ENCODE measurements around the gene PTX4.

PTX4 gene, protein sequence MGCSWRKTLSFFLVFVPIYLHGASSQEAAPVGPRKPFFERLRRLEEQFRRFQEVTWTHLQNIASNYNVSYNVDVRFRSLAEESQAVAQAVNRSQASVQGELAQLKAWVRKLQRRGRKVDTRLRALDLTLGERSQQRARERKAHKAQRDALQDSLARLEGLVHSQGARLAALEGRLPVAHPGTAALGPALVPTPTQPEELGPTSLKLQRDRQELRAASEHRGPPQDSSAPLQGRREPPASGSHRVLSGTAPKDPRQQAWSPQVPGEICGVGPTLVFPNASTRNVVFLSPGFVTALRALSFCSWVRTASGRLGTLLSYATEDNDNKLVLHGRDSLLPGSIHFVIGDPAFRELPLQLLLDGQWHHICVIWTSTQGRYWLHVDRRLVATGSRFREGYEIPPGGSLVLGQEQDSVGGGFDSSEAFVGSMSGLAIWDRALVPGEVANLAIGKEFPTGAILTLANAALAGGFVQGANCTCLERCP

DNA sequence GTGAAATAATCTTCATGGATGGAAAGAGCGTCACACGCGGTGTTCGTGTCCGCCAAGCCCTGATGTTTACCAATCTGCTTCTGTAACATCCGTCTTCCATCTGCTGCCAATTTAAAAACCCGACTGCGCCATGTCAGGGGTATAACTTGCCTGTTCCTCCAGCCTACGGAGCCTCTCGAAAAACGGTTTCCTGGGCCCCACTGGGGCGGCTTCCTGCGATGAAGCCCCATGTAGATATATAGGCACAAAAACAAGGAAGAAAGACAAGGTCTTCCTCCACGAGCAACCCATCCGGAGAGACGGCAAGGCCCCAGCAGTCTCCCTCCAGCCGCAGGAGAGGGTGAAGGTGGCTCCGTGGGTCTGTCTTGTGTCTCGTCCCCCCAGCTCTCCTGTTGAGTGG lies at the start of gene PTX4:
TSS of gene PTX4 (minus strand) at position 326 of the 400 bp plus-strand sequence. CDS start at position 291, 35 bp downstream.
- no peak for DNase-seq (ENCODE audit: low read depth, low spot score)
- no peak within 1 kb of the TSS for H3K4me3 ChIP-seq (ENCODE audit: low read depth, low read length)
- in situ Hi-C loops (cut with HindIII; ENCODE audit: low sequenced_read_pairs), result no loop called here
- TF ChIP-seq, protein P1, sequence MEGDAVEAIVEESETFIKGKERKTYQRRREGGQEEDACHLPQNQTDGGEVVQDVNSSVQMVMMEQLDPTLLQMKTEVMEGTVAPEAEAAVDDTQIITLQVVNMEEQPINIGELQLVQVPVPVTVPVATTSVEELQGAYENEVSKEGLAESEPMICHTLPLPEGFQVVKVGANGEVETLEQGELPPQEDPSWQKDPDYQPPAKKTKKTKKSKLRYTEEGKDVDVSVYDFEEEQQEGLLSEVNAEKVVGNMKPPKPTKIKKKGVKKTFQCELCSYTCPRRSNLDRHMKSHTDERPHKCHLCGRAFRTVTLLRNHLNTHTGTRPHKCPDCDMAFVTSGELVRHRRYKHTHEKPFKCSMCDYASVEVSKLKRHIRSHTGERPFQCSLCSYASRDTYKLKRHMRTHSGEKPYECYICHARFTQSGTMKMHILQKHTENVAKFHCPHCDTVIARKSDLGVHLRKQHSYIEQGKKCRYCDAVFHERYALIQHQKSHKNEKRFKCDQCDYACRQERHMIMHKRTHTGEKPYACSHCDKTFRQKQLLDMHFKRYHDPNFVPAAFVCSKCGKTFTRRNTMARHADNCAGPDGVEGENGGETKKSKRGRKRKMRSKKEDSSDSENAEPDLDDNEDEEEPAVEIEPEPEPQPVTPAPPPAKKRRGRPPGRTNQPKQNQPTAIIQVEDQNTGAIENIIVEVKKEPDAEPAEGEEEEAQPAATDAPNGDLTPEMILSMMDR (IDR thresholded peaks at IDR 0.05; ENCODE audit: low read depth, low read length), result no peak

DNA sequence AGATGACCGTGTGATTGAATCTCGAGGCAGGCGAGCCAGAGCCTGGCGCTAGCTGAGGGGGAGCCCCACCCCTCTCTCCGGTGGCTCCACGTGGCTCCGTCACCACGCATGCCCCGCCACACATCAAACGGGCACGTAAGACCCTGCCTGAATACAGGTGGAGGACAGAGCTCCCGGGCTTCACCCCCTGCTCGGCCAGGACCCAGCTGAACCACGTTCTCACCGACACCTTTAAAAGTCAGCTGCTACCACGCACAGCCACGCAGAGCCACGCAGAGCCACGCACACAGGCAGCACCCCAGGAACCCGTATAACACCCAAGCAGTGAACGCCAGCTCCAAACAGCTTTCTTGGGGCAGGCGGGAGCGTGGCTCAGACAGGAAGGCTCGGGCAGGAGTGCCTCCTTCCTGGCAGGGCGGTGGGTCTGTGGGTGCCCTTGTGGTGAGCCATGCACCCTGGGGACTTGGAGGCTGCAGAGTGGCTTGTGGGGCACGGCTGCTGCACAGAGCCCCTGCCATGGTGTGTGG lies 49.1 kb upstream of the PTX4 start:
- in situ Hi-C loops (cut with HindIII; ENCODE audit: low sequenced_read_pairs), result no loop called here
- no peak overlapping the region for H3K4me3 ChIP-seq (ENCODE audit: low read depth, low read length)
- TF ChIP-seq, protein P1 (IDR thresholded peaks at IDR 0.05; ENCODE audit: low read depth, low read length), result no peak
- no peak for DNase-seq (ENCODE audit: low read depth, low spot score)

DNA sequence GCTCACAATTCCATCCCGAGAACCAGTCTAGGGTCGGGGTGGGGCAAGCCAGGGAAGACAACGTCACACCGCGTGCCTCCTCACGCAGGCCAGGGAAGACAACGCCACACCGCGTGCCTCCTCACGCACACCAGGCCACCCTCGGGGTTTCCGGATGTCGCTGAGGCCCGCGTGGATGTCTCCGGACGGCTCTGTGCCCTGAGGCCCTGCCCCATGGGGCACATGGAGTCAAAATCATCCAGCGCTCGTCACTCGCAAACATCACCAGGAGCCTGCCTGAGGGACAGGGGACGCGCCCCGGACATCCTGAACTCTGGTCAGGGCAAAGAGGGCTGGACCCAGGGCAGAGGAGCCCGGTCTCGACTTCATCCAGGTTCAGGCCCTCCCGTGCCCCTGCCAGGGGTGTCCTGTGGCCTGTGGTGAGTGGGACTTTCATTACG lies 48.4 kb upstream of the PTX4 start:
- TF ChIP-seq, protein P1 (IDR thresholded peaks at IDR 0.05; ENCODE audit: low read depth, low read length), result no peak
- in situ Hi-C loops (cut with HindIII; ENCODE audit: low sequenced_read_pairs), result no loop called here
- no peak overlapping the region for H3K4me3 ChIP-seq (ENCODE audit: low read depth, low read length)
- no peak for DNase-seq (ENCODE audit: low read depth, low spot score)

DNA sequence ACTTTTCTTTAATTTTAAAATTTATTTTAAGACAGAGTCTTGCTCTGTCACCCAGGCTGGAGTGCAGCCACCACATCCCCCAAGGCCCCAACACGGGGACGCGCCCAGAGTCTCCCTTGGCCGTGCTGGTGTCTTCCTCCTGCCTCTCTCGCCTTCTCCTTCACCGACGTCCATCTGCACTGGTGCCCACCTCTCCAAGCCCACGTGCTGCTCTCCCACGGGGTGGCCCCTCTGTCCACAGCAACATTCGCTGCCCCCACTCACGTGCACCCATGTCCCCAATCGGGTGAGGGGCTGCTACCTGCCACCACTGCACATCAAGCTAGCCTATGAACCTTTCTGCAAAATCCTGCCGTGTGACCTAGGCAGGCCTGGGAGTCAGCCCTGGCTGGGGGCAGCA lies 47.9 kb upstream of the PTX4 start:
- TF ChIP-seq, protein P1 (IDR thresholded peaks at IDR 0.05; ENCODE audit: low read depth, low read length), result no peak
- in situ Hi-C loops (cut with HindIII; ENCODE audit: low sequenced_read_pairs), result no loop called here
- no peak for DNase-seq (ENCODE audit: low read depth, low spot score)
- H3K4me3 ChIP-seq (ENCODE audit: low read depth, low read length), result no peak overlapping the region

DNA sequence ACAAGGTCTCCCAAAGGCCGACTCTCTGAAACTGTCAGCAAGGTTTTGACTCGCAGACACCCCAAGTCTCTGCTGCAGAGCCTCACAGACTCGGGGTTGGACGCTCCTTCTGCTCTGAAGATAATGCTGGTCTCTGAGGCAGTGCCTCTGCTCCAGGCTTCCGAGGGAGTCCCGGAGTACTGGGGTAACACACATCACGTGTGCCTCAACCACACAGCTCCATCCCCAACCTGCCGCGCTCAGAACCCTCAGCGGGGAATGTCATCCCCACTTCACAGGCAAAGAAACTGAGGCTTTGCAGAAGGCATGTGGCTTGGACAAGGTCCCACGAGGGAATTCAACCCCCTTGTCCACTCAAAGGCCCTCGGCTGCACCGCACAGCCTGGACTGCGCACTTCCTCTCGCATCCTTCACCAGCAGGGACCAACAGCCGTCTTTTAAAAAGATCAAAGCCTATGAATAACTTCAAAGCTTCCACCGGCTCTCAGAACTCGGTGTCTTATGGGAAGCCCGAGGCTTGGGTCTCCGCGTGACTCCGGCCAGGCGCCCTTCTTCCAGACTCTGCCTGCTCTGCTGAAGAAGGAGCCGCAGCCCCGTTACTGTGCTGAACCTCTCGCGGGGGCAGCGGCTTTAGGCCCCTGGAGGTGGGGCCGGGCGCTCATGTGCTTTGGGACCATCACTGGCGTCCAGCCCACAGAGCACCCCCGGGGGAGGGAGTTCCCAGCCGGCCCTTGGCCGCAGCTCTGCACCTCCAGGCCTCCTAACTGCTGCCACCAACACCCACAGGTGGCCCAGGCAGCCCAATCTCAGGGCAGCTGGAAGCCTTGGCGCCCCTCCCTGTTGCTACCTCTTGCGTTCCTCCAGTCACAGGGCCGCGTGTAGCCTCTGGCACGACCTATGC lies 46.9 kb upstream of the PTX4 start:
- peak overlapping the region; percentile 42 for H3K4me3 ChIP-seq (ENCODE audit: low read depth, low read length)
- in situ Hi-C loops (cut with HindIII; ENCODE audit: low sequenced_read_pairs), result no loop called here
- peak; percentile 26 for DNase-seq (ENCODE audit: low read depth, low spot score)
- TF ChIP-seq, protein P1 (IDR thresholded peaks at IDR 0.05; ENCODE audit: low read depth, low read length), result no peak

Data from astrocyte of the spinal cord (primary cell).